ENCODE results near the gene HDAC4. TPM values are rescaled to one million over a fixed set of nuclear protein-coding genes. Genes with fewer than 3 reads are reported as not detected.

HDAC4 gene
- polyA plus RNA-seq, 2 of the 4 experiments (the other 2 are of a cell fraction) = 8.6 to 10.4 TPM

GRCh38 chr2:239201884-239202283 is 198.9 kb downstream of the HDAC4 start:
- no peak overlapping the region for H3K27ac ChIP-seq
- CTCF ChIA-PET = interaction anchor here (0.7 kb wide), 1 partner anchor 11 kb away, joined by 4 read pairs; no protein-coding TSS in a partner anchor
- no peak for FAIRE-seq
- no peak overlapping the region for H3K4me2 ChIP-seq
- 88% methylated on average over 7 of the region's 7 CpGs for WGBS (ENCODE audit: missing lambda C conversion rate)
- POLR2A ChIA-PET = no interaction called here
- TF ChIP-seq PBX3 (IDR thresholded peaks at IDR 0.05) (no peak), NR3C1 (IDR thresholded peaks at IDR 0.05) (no peak)
- no peak for ATAC-seq
- DNase-seq (ENCODE audit: low read depth in 1 of 2, low spot score in 1 of 2) = no peak
- H3K9me3 ChIP-seq = no peaks in the 10 kb centered on the region
- H3K4me3 ChIP-seq = no peak overlapping the region
- H3K4me1 ChIP-seq = no peaks in the 10 kb centered on the region

- CTCF ChIA-PET = interaction anchor here (0.7 kb wide), 1 partner anchor 11 kb away, joined by 4 read pairs; no protein-coding TSS in a partner anchor
- FAIRE-seq (no peak), DNase-seq (ENCODE audit: low read depth in 1 of 2, low spot score in 1 of 2) (no peak), ATAC-seq (no peak)
- POLR2A ChIA-PET = no interaction called here
- Histone ChIP-seq H3K4me2 (no peak overlapping the region), H3K4me3 (no peak overlapping the region), H3K27ac (no peak overlapping the region), H3K9me3 (no peaks in the 10 kb centered on the region), H3K4me1 (no peaks in the 10 kb centered on the region)
- 94% methylated on average over 6 of the region's 6 CpGs for WGBS (ENCODE audit: missing lambda C conversion rate)
- TF ChIP-seq, protein P1, sequence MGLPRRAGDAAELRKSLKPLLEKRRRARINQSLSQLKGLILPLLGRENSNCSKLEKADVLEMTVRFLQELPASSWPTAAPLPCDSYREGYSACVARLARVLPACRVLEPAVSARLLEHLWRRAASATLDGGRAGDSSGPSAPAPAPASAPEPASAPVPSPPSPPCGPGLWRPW (IDR thresholded peaks at IDR 0.05) = no peak
- no peak for TF ChIP-seq ELK1 (IDR thresholded peaks at IDR 0.05; ENCODE audit: low read depth, low read length)
- no peak for TF ChIP-seq MYC (IDR thresholded peaks at IDR 0.05; ENCODE audit: borderline replicate concordance, low read length)
- no peak for TF ChIP-seq HDAC2 (IDR thresholded peaks at IDR 0.05)
- no peak for TF ChIP-seq CEBPB (IDR thresholded peaks at IDR 0.05)
- TF ChIP-seq JUN (IDR thresholded peaks at IDR 0.05) = no peak
- no peak for TF ChIP-seq HOXA7 (CRISPR knock-in tag; IDR thresholded peaks at IDR 0.05)
Measured at GRCh38 chr2:239201531-239201876, 199.3 kb downstream of the HDAC4 start.

- TF ChIP-seq CHD4 (IDR thresholded peaks at IDR 0.05; ENCODE audit: borderline replicate concordance) (no peak), CHD2 (IDR thresholded peaks at IDR 0.05; ENCODE audit: low read length, partially characterized antibody) (no peak), ATOH8 (CRISPR knock-in tag; IDR thresholded peaks at IDR 0.05; ENCODE audit: low read depth) (no peak), PHF8 (IDR thresholded peaks at IDR 0.05; ENCODE audit: borderline replicate concordance, low read depth) (no peak), MAFK (IDR thresholded peaks at IDR 0.05; ENCODE audit: partially characterized antibody) (no peak), ZSCAN20 (CRISPR knock-in tag; IDR thresholded peaks at IDR 0.05) (no peak), EP300 (IDR thresholded peaks at IDR 0.05) (no peak), RFX5 (IDR thresholded peaks at IDR 0.05) (no peak), NPAS2 (CRISPR knock-in tag; IDR thresholded peaks at IDR 0.05; ENCODE audit: borderline replicate concordance) (no peak), CEBPB (IDR thresholded peaks at IDR 0.05) (no peak)
- WGBS (ENCODE audit: missing lambda C conversion rate) = 90% methylated on average over 18 of the region's 20 CpGs
- CTCF ChIA-PET = no interaction called here
- Histone ChIP-seq H3K4me1 (no peaks in the 10 kb centered on the region), H3K4me2 (no peak overlapping the region), H3K9me3 (no peaks in the 10 kb centered on the region), H3K27ac (no peak overlapping the region), H3K4me3 (no peak overlapping the region)
- FAIRE-seq (no peak), ATAC-seq (no peak), DNase-seq (ENCODE audit: low read depth in 1 of 2, low spot score in 1 of 2) (no peak)
- POLR2A ChIA-PET = no interaction called here
Measured at GRCh38 chr2:239200646-239201530, 199.9 kb downstream of the HDAC4 start.

All from A549 (cell line).